C4-2B (cell line): ENCODE measurements around the gene KRTAP5-1.

Experiments used
- H3K27ac ChIP-seq: fragments of 450-650 bp; 2 replicates; pipeline ENCODE4 v1.5.1; 2017
- ZFX ChIP-seq: fragments of 450-650 bp; IDR thresholded peaks from 2 replicates; pipeline ENCODE4 v1.6.1; 2017
- TF ChIP-seq, protein P1 (sequence below): fragments of 450-650 bp; conservative IDR thresholded peaks from 2 replicates; pipeline ENCODE4 v1.5.1; 2017; ENCODE audit warnings: mild to moderate bottlenecking

The KRTAP5-1 gene

GRCh38 chr11:1628506-1629325 lies 43.6 kb upstream of the KRTAP5-1 start:
- TF ChIP-seq ZFX, result no peak
- TF ChIP-seq, protein P1, sequence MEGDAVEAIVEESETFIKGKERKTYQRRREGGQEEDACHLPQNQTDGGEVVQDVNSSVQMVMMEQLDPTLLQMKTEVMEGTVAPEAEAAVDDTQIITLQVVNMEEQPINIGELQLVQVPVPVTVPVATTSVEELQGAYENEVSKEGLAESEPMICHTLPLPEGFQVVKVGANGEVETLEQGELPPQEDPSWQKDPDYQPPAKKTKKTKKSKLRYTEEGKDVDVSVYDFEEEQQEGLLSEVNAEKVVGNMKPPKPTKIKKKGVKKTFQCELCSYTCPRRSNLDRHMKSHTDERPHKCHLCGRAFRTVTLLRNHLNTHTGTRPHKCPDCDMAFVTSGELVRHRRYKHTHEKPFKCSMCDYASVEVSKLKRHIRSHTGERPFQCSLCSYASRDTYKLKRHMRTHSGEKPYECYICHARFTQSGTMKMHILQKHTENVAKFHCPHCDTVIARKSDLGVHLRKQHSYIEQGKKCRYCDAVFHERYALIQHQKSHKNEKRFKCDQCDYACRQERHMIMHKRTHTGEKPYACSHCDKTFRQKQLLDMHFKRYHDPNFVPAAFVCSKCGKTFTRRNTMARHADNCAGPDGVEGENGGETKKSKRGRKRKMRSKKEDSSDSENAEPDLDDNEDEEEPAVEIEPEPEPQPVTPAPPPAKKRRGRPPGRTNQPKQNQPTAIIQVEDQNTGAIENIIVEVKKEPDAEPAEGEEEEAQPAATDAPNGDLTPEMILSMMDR, result peak; percentile 97
- no peak overlapping the region for H3K27ac ChIP-seq

DNA sequence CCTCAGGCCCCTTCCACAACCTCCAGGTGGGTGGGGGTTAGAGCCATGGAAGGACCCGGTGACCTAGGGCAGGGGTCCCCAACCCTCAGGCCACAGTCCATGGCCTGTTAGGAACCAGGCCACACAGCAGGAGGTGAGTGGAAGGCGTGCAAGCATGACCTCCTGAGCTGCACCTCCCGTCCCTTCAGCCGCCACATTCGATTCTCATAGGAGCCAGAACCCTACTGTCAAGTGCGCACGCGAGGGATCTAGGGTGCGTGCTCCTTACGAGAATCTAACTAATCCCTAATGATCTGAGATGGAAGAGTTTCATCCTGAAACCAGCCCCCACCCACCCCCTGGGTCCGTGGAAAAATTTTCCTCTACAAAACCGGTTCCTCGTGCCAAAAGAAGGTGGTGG lies 40.5 kb upstream of the KRTAP5-1 start:
- TF ChIP-seq, protein P1, result no peak
- no peak for TF ChIP-seq ZFX
- H3K27ac ChIP-seq, result no peak overlapping the region

GRCh38 chr11:1624621-1625020 lies 39.5 kb upstream of the KRTAP5-1 start:
- no peak overlapping the region for H3K27ac ChIP-seq
- TF ChIP-seq, protein P1, result no peak
- no peak for TF ChIP-seq ZFX

GRCh38 chr11:1623716-1624115 lies 38.6 kb upstream of the KRTAP5-1 start:
- TF ChIP-seq ZFX, result no peak
- TF ChIP-seq, protein P1, result no peak
- H3K27ac ChIP-seq, result no peak overlapping the region

DNA sequence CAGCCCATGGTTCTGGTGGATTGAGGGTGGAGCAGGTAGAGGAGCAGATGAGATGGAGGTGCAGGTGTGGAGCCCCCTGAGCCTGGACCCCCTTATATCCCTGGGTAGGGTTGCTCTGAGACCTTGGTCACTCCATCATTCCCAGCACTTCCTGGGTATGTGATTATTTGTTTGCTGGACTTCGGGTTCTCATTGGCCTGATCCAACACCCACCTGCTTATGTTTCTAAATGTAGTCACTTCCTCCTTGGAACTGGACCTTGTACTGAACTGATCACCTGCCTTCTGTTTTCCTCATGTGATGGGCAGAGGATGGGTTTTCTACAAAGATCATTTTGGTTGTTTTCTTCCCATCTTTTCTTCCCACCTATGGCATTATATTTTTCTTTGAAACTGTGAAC lies 37.0 kb upstream of the KRTAP5-1 start, which contains the start of gene KRTAP5-4:
TSS of gene KRTAP5-4 (minus strand) at position 53 of the 400 bp plus-strand sequence. CDS start at position 8, 45 bp downstream.
- H3K27ac ChIP-seq, result no peak within 1 kb of the TSS
- TF ChIP-seq ZFX, result no peak
- TF ChIP-seq, protein P1, result no peak

DNA sequence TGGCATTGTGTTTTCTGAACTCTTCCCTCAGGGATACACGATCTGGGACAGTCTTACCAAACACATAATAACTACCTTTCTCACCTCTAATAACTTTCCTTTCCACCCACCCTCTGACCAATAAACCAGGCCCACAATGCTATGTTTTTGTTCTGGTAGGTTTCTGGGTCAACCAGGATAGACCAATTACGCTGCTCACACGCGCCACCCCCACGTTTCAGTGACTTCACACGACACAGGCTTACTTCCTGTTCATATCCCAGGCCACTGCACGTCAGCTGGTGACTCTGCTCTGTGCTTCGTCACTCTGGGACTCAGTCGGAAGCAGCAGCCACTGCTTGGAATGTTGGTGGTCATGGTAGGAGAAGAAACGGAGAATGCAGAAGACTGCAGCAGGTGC lies 34.4 kb upstream of the KRTAP5-1 start:
- TF ChIP-seq, protein P1, result no peak
- H3K27ac ChIP-seq, result no peak overlapping the region

DNA sequence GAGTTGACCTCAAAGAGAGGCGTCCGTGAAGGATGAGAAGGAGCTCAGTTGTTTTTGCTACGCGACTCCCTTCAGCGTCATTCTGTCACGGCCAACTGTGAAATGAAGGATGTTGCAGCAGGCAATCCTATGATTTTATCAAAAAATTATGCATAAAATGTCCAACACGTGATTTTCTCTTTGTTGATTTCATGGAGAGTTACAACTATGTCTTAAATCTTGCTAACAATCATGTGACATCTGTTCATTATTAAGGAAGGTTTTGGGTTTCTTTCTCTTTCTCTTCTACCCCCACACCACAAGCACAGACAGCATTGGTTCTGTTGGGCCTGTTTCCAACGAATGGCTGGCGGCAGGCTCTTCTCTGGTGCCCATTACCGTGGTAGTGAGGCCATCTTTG lies 33.1 kb upstream of the KRTAP5-1 start:
- no peak for TF ChIP-seq ZFX
- TF ChIP-seq, protein P1, result no peak
- H3K27ac ChIP-seq, result no peak overlapping the region
